T47D (cell line): Measurements from ENCODE around the gene DKK2.
"Not testable (repeated sequence)": the region's sequence is repeated elsewhere in the genome, so short reads cannot be mapped to it uniquely, and the experiment has no call there.

Experiments used
- DNase-seq, 2 experiments: peaks; one replicate each; pipeline versions ENCODE4 v3.0.0 to v3.0.0-alpha.2; 2011 to 2012; ENCODE audit warnings: low read depth in 1 of 2, low spot score in 1 of 2
- JUND ChIP-seq: IDR thresholded peaks from 2 replicates; pipeline ENCODE4 v1.6.1; 2012; ENCODE audit warnings: low read depth
- in situ Hi-C: cut with HindIII; loops from 2 replicates; pipeline ENCODE4 v1.10.0; 2016; ENCODE audit warnings: low sequenced_read_pairs, low pct_unique_long_range_greater_than_20kb

Gene DKK2

GRCh38 chr4:106941841-106942240 lies 94.3 kb downstream of the DKK2 start:
- no peak for TF ChIP-seq JUND
- DNase-seq, result no peak
- in situ Hi-C loops, result no loop called here

- no peak for DNase-seq
Observed at GRCh38 chr4:106930522-106930921, 105.6 kb downstream of the DKK2 start.

GRCh38 chr4:106929248-106929647 lies 106.9 kb downstream of the DKK2 start:
- TF ChIP-seq JUND, result no peak
- no peak for DNase-seq
- in situ Hi-C loops, result no loop called here

More at GRCh38 chr4:106930522-106930921, 105.6 kb downstream of the DKK2 start:
- no peak for TF ChIP-seq JUND
- in situ Hi-C loops, result no loop called here

GRCh38 chr4:106914223-106914622 lies 121.9 kb downstream of the DKK2 start:
- in situ Hi-C loops, result no loop called here
- TF ChIP-seq JUND, result no peak
- DNase-seq, result no peak

- DNase-seq, result no peak
- in situ Hi-C loops, result no loop called here
- no peak for TF ChIP-seq JUND
Observed at GRCh38 chr4:106909486-106910188, 126.5 kb downstream of the DKK2 start.

GRCh38 chr4:106908049-106908448 lies 128.1 kb downstream of the DKK2 start:
- DNase-seq, in situ Hi-C loops: not testable (repeated sequence)

GRCh38 chr4:106907216-106907615 lies 128.9 kb downstream of the DKK2 start:
- DNase-seq, result no peak
- no peak for TF ChIP-seq JUND
- in situ Hi-C loops, result no loop called here

- TF ChIP-seq JUND, result no peak
- in situ Hi-C loops, result no loop called here
- no peak for DNase-seq
Observed at GRCh38 chr4:106906728-106907127, 129.4 kb downstream of the DKK2 start.

GRCh38 chr4:106898621-106899230 lies 137.4 kb downstream of the DKK2 start:
- peak; percentile 28 to 67 for DNase-seq
- in situ Hi-C loops, result no loop called here
- no peak for TF ChIP-seq JUND

GRCh38 chr4:106893903-106894302 lies 142.2 kb downstream of the DKK2 start:
- DNase-seq, result no peak
- no peak for TF ChIP-seq JUND
- in situ Hi-C loops, result no loop called here

- DNase-seq, result no peak
- TF ChIP-seq JUND, result no peak
- in situ Hi-C loops, result no loop called here
Observed at GRCh38 chr4:106893395-106893881, 142.7 kb downstream of the DKK2 start.

GRCh38 chr4:106892786-106893185 lies 143.3 kb downstream of the DKK2 start:
- no peak for DNase-seq
- in situ Hi-C loops, result no loop called here
- TF ChIP-seq JUND, result no peak

GRCh38 chr4:106875340-106875739 lies 160.8 kb downstream of the DKK2 start:
- in situ Hi-C loops, result no loop called here
- TF ChIP-seq JUND, result no peak
- no peak for DNase-seq
